H1 (cell line): ENCODE measurements around the gene NPL. TPM values are rescaled to one million over a fixed set of nuclear protein-coding genes. Genes with fewer than 3 reads are reported as not detected.

Experiments used
- ASH2L ChIP-seq: fragments of 200-600, 300-600 bp; sonication (generic); IDR thresholded peaks from one replicate; pipeline ENCODE4 v1.7.1; 2017; ENCODE audit warnings: low read length
- CBX5 ChIP-seq: fragments of 300-800, 300-1000 bp; sonication (generic); IDR thresholded peaks from 2 replicates; pipeline ENCODE4 v1.7.1; 2016; ENCODE audit warnings: antibody characterized with exemption, low read length, low read depth
- CTBP2 ChIP-seq: IDR thresholded peaks from 2 replicates; pipeline ENCODE4 v1.7.0; 2011; ENCODE audit warnings: borderline replicate concordance, mild to moderate bottlenecking, moderate library complexity, mixed read lengths, low read length; ENCODE audit not compliant: insufficient read depth, insufficient read length
- FOSL1 ChIP-seq: IDR thresholded peaks from 2 replicates; pipeline ENCODE4 v1.6.1; 2011; ENCODE audit warnings: mild to moderate bottlenecking, low read depth, low read length, moderate library complexity; ENCODE audit not compliant: insufficient read depth
- HDAC2 ChIP-seq, 2 experiments: fragments of 300-600 bp in 1 of 2; sonication (generic) in 1 of 2; IDR thresholded peaks; 2 replicates each; pipeline ENCODE4 v1.6.1; 2011 to 2012; ENCODE audit warnings: low read depth in 2 of 2, low read length in 2 of 2, mild to moderate bottlenecking in 2 of 2, moderate library complexity in 2 of 2, borderline replicate concordance in 1 of 2, inconsistent platforms in 1 of 2
- NANOG ChIP-seq: IDR thresholded peaks from 2 replicates; pipeline ENCODE4 v1.6.1; 2011; ENCODE audit warnings: low read length, low read depth, mild to moderate bottlenecking, inconsistent platforms; ENCODE audit not compliant: insufficient read depth, poor library complexity, severe bottlenecking
- NRF1 ChIP-seq: IDR thresholded peaks from 2 replicates; pipeline ENCODE4 v1.6.1; 2011; ENCODE audit warnings: mild to moderate bottlenecking, low read depth, low read length, improper control_type of control experiment
- RFX5 ChIP-seq: IDR thresholded peaks from 2 replicates; pipeline ENCODE4 v1.6.1; 2011; ENCODE audit warnings: low read depth, low read length, improper control_type of control experiment, borderline replicate concordance
- SIN3A ChIP-seq, 2 experiments: IDR thresholded peaks in 1 of 2; conservative IDR thresholded peaks in 1 of 2; 2 replicates each; pipeline ENCODE4 v1.6.1; 2011 to 2012; ENCODE audit warnings: low read length in 2 of 2, improper control_type of control experiment in 1 of 2, low read depth in 1 of 2, mild to moderate bottlenecking in 1 of 2
- SIX5 ChIP-seq: IDR thresholded peaks from 2 replicates; pipeline ENCODE4 v1.6.1; 2011; ENCODE audit warnings: mild to moderate bottlenecking, low read depth, low read length
- SP2 ChIP-seq: IDR thresholded peaks from 2 replicates; pipeline ENCODE4 v1.6.1; 2012; ENCODE audit warnings: mild to moderate bottlenecking, low read length, inconsistent platforms
- TAF1 ChIP-seq: IDR thresholded peaks from 2 replicates; pipeline ENCODE4 v1.6.1; 2011; ENCODE audit warnings: mild to moderate bottlenecking, low read depth, low read length
- TBP ChIP-seq: IDR thresholded peaks from 2 replicates; pipeline ENCODE4 v1.6.1; 2011; ENCODE audit warnings: low read depth, low read length, improper control_type of control experiment
- TCF12 ChIP-seq: IDR thresholded peaks from 2 replicates; pipeline ENCODE4 v1.6.1; 2011; ENCODE audit warnings: low read depth, mild to moderate bottlenecking, low read length
- TEAD4 ChIP-seq: IDR thresholded peaks from 2 replicates; pipeline ENCODE4 v1.6.1; 2012; ENCODE audit warnings: low read depth, low read length, inconsistent platforms, mixed read lengths
- polyA plus RNA-seq, 7 experiments: library from polyadenylated mRNA; depleted of rRNA in 3 of 7; stranded (reverse) in 5 of 7; unstranded in 2 of 7; fragments of >200 nt in 5 of 7; fragments of 200-250 nt in 2 of 7; gene quantifications; 1 replicate in 5 of 7; 2 replicates in 1 of 7; 4 replicates in 1 of 7; pipeline versions ENCODE4 v1.2.1 to v1.2.3, GENCODE V29; 2011 to 2013; ENCODE audit warnings: missing spikeins in 2 of 7, mixed read lengths in 2 of 7
- total RNA-seq: library from RNA; stranded (reverse); fragmentation: NEBNext Ultra II Directional; extraction: Animal tissue kit (Norgen Biotek cat#: 25700); gene quantifications from 2 replicates; pipeline ENCODE4 v1.2.1, GENCODE V29; 2021
- TF ChIP-seq, protein P1 (sequence below): IDR thresholded peaks from 2 replicates; pipeline ENCODE4 v1.6.1; 2012; ENCODE audit warnings: inconsistent platforms
- TF ChIP-seq, protein P2 (sequence below): IDR thresholded peaks from 2 replicates; pipeline ENCODE4 v1.6.1; 2012; ENCODE audit warnings: inconsistent platforms

Gene NPL
- total and polyA plus RNA-seq, 2 of the 8 experiments (the other 6 are each of a cell fraction or from before 2014, with no cell fraction given): 2.2 to 4.4 TPM

DNA sequence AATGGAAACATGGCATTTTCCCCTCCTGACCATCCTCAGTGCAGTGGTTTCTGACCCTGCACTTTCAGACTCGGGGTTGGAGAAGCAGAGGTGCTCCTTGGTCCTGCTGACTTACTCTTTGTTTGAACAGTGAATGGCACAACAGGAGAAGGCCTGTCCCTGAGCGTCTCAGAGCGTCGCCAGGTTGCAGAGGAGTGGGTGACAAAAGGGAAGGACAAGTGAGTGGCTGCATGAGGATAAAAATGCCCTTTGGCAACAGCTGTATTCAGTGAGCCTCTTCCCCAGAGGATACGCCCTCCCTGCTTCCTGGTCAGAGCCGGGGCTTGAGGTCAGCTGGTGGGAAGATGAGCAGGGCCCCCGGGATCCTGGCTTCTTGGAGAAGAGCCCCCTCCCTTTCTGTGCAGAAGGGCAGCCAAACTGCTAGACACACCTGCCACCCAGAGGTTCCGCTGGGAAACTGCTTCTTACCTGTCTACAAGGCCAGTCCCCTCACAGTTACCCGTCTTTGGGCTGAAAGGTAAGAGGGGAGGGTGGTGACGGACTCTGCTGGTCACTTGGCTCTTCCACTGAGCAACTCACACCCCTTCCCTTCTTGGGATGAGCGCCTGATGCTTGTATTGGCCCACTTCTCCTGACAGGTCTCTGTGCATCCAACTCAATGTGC is 16.6 kb downstream of the NPL start (continued):
- TF ChIP-seq, protein P1, sequence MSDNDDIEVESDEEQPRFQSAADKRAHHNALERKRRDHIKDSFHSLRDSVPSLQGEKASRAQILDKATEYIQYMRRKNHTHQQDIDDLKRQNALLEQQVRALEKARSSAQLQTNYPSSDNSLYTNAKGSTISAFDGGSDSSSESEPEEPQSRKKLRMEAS: no peak
- TF ChIP-seq NRF1: no peak
- no peak for TF ChIP-seq HDAC2 (IDR thresholded peaks at IDR 0.05; ENCODE audit: borderline replicate concordance in 1 of 2, low read depth in 2 of 2, low read length in 2 of 2)
- no peak for TF ChIP-seq SP2
- no peak for TF ChIP-seq TCF12
- no peak for TF ChIP-seq CTBP2
- no peak for TF ChIP-seq TAF1
- TF ChIP-seq TBP: no peak
- TF ChIP-seq NANOG: peak; percentile 6
- no peak for TF ChIP-seq TEAD4
- no peak for TF ChIP-seq ASH2L
- no peak for TF ChIP-seq RFX5
- TF ChIP-seq CBX5: no peak
- no peak for TF ChIP-seq FOSL1
- no peak for TF ChIP-seq SIN3A (conservative IDR thresholded peaks at IDR 0.05 in 1 of 2, IDR thresholded peaks at IDR 0.05 in 1 of 2; ENCODE audit: low read depth in 1 of 2, low read length in 2 of 2)
- TF ChIP-seq, protein P2, sequence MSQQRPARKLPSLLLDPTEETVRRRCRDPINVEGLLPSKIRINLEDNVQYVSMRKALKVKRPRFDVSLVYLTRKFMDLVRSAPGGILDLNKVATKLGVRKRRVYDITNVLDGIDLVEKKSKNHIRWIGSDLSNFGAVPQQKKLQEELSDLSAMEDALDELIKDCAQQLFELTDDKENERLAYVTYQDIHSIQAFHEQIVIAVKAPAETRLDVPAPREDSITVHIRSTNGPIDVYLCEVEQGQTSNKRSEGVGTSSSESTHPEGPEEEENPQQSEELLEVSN: no peak
- no peak for TF ChIP-seq SIX5
